WI38 (cell line): ENCODE results near the gene NTSR1.

Experiments used
- H3K4me3 ChIP-seq: 2 replicates; pipeline ENCODE4 v1.5.1; 2011; ENCODE audit warnings: low read depth, mild to moderate bottlenecking, control low read depth, low read length
- TF ChIP-seq, protein P1 (sequence below): IDR thresholded peaks from 2 replicates; pipeline ENCODE4 v1.5.1; 2012; ENCODE audit warnings: low read depth, mild to moderate bottlenecking, control low read depth, low read length

The NTSR1 gene

DNA sequence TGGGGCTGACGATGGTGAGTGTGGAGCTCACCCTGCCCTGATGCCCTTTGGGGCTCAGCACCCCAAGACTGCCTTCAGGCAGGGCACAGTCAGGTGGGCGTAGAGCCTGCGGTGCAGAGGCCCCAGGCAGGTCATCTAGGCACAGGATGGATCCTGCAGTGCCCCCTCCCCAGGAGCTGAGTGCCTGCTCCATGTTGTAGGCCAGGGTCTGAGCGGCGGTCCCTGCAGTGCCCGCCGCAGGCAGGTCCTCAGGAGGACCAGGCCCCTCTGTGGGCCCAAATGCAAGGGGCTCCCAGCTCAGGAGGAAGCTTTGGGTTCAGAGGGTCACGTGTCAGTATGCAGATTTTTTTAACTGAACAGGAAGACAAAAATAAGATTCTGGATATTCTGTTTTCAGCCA is 90.4 kb downstream of the NTSR1 start:
- no peak overlapping the region for H3K4me3 ChIP-seq
- TF ChIP-seq, protein P1, sequence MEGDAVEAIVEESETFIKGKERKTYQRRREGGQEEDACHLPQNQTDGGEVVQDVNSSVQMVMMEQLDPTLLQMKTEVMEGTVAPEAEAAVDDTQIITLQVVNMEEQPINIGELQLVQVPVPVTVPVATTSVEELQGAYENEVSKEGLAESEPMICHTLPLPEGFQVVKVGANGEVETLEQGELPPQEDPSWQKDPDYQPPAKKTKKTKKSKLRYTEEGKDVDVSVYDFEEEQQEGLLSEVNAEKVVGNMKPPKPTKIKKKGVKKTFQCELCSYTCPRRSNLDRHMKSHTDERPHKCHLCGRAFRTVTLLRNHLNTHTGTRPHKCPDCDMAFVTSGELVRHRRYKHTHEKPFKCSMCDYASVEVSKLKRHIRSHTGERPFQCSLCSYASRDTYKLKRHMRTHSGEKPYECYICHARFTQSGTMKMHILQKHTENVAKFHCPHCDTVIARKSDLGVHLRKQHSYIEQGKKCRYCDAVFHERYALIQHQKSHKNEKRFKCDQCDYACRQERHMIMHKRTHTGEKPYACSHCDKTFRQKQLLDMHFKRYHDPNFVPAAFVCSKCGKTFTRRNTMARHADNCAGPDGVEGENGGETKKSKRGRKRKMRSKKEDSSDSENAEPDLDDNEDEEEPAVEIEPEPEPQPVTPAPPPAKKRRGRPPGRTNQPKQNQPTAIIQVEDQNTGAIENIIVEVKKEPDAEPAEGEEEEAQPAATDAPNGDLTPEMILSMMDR, result no peak

DNA sequence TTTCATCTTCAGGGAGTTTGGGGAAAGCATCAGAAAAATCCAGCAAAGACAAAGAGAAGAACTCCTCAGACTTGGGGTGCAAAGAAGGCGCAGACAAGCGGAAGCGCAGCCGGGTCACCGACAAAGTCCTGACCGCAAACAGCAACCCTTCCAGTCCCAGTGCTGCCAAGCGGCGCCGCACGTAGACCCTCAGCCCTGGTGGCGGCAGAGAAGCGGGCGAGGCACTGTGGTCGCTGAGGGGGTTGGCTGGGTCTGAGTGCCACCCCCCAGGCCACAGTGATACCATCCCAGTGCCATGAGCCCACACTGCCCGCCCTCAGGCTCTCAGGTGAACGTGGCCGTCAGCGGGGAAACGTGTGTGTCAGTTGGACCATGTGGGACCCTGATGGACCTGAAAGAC is 90.8 kb downstream of the NTSR1 start:
- no peak overlapping the region for H3K4me3 ChIP-seq
- TF ChIP-seq, protein P1, result no peak

DNA sequence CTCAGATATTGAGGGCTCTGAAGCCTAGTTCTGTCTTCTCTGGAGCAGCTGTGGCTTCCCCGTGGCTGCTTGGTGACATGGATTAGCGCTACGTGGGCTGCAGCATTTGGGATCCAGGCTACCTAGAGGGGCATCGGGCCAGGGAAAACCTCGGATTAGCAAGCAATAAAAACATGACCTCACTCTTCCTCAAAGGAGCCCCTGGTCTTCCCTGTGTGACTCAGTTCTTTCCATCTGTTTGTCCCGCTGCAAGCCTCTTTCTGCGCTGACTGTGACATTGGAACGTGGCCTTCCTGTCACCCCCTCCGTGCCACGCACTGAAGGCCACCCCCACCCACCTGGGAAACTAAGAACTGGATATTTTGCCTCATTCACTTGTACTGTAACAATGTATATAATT is 91.2 kb downstream of the NTSR1 start:
- TF ChIP-seq, protein P1, result no peak

DNA sequence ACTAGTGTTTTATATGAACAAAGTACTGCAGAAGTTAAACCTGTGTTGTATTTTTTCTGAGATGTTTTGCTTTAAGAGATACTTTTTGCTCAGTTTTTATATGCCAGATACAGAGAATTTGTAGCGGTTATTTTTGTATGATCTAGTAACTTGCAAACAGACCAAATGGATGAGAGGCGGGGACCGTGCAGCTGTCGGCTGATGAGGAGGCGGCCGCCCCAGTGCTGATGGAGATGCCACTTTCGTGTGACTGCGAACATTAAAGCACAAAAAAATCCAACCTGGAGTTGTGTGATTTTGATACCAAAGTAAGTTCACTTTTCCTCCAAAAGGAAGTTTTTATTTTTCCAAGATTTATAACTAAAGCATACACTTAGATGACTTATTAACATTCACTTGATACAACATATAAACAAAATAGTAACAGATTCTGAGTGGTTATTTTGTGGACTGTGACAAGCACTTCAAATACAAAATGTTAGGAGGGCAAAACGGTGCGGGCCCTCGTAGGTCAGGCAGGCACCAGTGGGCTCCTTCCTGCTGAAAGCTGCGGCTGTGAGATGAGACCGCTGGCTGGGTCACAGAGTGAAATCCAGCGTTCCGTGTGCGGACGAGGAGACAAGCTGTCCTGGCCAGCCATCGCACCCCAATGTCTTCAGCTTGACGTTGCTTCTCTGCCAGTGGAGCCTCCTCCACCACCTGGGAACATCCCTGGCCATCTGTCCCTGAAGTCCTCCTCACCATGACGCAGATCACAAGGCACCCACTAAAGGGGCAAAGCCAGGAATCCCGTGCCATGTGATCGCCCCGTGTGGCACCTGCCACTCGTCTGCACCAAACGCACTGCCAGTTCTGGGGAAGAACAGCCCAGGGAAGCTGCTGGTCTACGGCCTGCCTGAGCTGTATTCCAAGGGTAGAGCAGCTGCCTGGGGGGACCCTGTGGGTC is 92.0 kb downstream of the NTSR1 start:
- TF ChIP-seq, protein P1, result no peak
- no peak overlapping the region for H3K4me3 ChIP-seq

More for the DNA sequence above, 91.2 kb downstream of the NTSR1 start:
- H3K4me3 ChIP-seq, result no peak overlapping the region

DNA sequence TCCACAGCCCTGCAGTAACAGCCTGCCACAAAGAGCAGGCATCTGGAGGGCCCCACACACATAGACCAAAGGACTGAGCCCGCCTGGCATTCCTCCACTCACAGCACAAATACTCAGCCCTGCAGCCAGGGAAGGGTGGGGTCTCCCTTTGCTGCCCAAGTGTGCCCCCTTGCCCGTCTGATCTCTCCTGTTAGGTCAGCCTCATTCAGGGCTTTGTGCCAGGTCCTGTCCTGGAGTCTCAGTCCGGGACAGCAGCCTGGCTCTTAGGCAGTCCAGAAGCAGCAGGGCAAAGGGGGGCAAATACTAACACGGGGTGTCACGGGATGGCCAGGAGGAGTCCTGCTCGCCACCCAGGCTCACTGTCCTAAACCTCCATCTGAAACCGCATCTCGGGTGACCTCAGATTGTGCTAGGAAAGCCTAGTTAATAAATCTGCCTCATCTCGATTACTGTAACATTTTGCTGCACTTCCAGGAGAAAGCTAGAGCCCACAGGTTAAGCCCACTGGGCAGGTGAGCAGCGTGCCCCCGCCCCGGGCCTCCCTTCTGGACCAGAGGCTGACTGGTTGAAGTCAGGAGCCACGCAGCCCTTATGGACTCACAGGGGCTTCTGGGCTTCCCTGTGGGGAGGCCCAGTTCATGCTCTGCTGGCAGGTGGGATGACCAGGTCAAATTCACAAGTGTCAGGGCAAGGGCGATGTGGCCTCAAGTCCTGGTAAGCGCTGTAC is 92.8 kb downstream of the NTSR1 start:
- TF ChIP-seq, protein P1, result no peak
- no peak overlapping the region for H3K4me3 ChIP-seq

DNA sequence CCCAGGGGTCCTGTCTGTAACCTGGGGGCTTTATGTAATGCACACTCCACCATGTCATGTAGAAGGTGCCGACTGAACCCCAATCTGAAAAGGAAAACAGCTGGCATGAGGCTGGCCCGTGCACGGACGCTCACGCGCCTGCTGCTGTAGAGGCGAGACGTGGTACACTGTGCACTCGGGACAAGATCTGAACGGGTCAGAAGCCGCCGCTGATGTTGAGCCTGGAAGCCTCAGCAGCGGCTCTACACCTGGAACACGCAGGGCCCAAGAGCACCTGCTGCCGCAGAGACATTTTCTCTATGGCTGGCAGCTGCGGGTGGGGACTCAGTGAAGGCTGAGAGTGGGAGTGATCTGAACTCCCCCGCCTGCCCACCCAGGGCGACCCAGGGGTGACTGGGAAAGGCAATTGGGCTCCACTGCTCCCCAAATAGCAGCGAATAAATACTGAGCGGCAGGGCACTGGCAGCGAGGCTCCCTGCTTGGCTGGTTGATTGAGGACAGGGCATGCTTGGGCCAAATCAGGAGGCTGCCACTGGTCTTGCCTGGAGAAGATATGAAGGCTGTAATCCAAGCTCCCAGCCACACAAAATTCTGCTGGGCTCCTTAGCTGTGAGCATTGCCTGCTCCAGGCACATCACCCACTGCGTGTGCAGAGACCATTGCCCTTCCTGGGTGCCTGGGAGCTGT is 93.5 kb downstream of the NTSR1 start:
- TF ChIP-seq, protein P1, result no peak
- no peak overlapping the region for H3K4me3 ChIP-seq
